NOMO-1 treated with DMSO at 0.1 percent for 48 hours (cell line): ENCODE data around the gene YJU2.
"Not testable (repeated sequence)": the region's sequence is repeated elsewhere in the genome, so short reads cannot be mapped to it uniquely, and the experiment has no call there.

Experiments used
- DNase-seq: peaks from one replicate; lab custom pipeline; 2025; ENCODE audit not compliant: unreplicated experiment; lab: John Stamatoyannopoulos, UW

Gene YJU2

DNA sequence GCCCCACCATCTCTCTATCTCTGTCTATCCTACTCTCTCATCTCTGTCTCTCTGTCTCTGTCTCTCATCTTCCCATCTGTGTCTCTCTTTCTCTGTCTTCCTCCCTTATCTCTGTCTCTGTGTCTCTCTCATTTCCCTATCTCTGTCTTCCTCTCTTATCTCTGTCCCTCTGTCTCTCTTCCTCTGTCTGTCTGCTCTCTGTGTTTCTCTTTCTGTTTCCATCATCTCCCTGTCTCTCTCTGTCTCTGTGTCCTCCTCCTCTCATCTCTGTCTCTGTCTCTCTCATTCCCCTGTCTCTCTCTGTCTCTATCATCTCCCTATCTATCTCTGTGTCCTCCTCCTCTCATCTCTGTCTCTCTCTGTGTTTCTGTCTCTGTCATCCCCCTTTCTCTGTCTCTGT lies 19.1 kb upstream of the YJU2 start:
- no peak for DNase-seq

DNA sequence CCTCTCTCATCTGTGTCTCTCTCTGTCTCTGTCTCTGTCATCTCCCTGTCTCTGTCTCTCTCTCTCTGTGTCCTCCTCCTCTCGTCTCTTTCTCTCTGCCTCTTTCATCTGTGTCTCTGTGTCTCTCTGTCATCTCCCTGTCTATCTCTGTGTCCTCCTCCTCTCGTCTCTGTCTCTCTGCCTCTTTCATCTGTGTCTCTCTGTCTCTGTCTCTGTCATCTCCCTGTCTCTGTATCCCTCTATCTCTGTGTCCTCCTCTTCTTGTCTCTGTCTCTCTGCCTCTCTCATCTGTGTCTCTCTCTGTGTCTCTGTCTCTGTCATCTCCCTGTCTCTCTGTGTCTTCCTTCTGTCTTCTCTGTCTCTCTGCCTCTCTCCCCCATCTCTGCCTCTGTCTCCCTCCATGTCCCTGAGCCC lies 18.1 kb upstream of the YJU2 start:
- DNase-seq, result no peak

DNA sequence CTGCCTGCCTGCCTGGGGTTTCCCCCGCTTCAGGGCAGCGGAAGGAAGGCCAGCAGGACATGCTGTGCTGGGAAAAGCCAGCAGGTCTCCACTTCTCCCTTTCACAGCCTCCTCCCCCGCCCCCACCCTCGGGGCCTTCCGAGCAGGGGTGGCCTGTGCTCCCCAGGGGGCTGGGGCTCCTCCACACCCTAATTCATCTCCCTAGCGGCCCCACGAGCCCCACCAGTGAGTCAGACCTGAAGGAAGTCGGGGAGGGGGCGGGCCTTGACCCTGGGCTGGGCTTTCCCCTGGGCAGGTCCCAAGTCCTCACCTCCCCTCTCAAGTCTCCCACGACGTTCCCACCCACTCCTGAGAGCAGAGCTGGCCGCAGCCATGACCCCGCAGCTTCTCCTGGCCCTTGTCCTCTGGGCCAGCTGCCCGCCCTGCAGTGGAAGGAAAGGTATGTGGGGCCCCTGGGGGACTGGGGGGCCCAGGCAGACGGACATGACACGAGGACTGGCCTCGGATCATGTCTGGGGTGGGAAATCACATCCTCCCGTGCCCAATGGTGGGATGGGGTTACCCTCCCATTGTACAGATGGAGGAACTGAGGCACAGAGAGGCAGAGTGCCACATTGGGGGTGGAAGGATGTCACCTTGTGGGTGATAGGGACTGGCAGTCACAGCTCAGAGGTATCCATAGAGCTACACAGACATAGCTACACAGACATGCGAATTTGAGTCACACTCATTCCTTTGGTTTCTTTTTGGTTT lies 17.5 kb upstream of the YJU2 start, which contains the start of gene EBI3:
Gene EBI3 (plus strand): TSS at position 345 of the 753 bp plus-strand sequence. CDS start 28 bp downstream, at position 373.
- no peak for DNase-seq

DNA sequence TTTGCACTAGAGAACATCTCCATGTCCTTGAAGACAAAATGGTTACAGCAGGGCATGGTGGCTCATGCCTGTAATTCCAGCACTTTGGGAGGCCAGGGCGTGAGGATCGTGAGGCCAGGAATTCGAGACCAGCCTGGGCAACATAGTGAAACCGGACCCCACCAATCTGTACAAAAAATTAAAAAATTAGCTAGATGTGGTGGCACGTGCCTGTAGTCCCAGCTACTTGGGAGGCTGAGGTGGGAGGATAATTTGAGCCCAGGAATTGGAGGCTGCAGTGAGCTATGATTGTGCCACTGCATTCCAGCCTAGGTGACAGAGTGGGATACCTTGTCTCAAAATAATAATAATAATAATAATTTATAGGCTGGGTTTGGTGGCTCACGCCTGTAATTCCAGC lies 16.6 kb upstream of the YJU2 start:
- DNase-seq, result not testable (repeated sequence)

DNA sequence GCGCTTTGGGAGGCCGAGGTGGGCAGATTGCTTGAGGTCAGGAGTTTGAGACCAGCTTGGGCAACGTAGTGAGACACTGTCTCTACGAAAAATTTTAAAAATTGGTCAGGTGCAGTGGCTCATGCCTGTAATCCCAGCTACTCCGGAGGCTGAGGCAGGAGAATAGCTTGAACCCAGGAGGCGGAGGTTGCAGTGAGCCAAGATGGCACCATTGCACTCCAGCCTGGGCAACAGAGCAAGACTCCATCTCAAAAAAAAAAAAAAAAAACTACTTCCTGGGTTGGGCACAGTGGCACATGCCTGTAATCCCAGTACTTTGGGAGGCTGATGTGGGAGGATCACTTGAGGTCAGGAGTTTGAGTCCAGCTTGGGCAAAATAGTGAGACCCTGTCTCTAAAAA lies 15.4 kb upstream of the YJU2 start:
- not testable (repeated sequence) for DNase-seq

DNA sequence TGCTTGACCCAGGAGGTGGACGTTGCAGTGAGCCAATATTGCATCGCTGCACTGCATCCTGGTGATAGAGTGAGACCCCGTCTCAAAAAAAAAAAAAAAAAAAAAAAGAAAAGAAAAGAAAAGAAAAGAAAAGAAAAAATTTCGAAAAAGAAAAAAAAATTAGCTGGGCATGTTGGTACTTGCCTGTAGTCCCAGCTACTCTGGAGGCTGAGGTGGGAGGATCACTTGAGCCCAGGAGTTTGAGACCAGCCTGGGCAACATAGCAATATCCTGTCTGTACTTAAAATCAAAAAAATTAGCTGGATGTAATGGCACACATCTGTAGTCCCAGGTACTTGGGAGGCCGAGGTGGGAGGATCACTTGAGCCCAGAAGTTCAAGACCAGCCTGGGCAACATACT lies 14.7 kb upstream of the YJU2 start:
- not testable (repeated sequence) for DNase-seq

DNA sequence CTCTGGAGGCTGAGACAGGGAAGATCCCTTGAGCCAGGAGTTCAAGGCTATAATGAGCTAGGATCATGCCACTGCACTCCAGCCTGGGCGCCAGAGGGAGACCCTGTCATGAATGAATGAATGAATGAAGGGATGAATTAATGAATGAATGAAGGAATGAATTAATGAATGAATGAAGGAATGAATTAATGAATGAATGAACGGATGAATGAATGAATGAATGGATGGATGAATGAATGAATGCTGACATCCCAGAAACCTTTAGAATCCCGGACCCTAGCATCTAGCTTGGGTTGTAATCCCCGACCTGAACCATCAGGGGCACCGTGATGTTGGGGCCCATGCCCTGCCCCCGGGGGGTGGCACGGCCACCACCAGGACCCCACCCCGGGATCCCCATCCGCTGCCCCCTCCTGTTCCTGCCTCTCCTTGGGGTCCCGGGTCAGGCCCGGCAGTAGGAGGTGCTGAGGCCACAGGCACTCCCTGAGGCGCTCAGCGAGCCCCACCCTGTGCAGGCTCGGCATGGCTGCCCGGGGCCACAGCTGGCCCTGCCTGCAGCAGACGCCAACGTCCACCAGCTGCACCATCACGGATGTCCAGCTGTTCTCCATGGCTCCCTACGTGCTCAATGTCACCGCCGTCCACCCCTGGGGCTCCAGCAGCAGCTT lies 14.1 kb upstream of the YJU2 start:
- no peak for DNase-seq

DNA sequence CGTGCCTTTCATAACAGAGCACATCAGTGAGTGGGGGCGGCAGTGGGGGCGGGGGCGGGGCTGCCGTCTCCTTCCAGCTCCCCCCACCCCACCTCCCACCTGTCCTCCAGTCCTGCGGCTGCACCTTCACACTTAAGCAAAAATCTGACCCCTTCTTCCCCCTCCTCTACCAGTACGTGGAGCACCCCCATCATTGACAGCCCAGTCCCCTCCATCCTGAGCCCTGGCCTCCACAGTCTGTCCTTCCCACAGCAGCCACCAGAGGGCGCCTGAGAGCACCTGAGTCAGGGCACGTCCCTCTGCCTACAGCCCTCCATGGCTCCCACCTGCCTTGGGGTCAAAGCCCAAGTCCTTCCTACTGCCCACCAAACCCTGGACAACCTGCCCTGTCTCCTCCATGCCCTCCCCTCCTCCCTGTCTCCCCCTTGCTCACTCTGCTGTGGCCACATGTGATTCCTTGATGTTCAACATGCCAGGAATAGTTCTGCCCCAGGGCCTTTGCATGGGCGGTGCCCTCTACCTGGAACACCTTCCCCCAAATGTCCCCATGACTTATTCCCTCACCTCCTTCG lies 13.5 kb upstream of the YJU2 start:
- DNase-seq, result peak; percentile 25

DNA sequence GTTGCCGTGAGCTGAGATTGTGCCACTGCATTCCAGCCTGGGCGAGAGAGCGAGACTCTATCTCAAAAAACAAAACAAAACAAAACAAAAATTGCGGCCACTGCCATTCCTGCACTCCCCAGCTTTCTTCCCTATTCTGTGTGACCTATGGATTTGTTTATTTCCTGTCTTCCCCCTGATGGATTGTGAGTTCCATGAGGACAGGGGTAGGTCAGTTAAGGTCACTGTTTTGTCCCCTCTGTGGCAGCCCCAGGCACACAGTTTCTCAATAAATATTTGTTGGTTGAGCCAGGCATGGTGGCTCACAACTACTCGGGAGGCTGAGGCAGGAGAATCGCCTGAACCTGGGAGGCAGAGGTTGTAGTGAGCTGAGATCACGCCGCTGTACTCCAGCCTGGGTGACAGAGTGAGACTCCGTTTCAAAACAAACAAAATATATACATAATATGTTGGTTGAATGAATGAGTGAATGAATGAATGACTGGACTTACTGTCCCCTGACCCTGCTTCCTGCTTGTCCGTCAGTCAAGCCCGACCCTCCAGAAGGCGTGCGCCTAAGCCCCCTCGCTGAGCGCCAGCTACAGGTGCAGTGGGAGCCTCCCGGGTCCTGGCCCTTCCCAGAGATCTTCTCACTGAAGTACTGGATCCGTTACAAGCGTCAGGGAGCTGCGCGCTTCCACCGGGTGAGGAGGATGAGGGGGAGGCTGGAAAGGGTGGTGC lies 12.6 kb upstream of the YJU2 start:
- DNase-seq, result no peak

DNA sequence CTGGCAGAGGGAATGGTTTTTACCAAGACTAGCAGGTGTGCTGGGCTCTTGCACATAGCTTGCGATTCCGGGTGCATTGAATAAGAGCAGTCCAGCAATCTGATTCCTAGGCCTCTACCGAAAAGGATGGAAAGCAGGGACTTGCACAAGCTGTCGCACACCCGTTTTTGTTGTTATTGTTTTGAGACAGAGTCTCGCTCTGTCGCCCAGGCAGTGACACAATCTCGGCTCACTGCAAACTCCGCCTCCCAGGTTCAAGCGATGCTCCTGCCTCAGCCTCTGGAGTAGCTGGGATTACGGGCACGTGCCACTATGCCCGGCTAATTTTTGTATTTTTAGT lies 12.0 kb upstream of the YJU2 start:
- no peak for DNase-seq

DNA sequence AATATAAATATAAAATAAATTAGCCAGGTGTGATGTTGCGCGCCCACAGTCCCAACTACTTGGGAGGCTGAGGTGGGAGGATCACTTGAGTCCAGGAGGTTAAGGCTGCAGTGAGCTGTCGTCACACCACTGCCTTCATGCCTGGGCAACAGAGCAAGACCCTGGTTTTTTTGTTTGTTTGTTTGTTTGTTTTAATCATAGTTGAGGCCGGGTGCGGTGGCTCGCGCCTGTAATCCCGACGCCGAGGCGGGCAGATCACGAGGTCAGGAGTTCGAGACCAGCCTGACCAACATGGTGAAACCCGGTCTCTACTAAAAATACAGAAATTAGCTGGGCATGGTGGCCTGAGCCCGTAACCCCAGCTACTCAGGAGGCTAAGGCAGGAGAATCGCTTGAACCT lies 9.4 kb upstream of the YJU2 start:
- DNase-seq, result not testable (repeated sequence)

DNA sequence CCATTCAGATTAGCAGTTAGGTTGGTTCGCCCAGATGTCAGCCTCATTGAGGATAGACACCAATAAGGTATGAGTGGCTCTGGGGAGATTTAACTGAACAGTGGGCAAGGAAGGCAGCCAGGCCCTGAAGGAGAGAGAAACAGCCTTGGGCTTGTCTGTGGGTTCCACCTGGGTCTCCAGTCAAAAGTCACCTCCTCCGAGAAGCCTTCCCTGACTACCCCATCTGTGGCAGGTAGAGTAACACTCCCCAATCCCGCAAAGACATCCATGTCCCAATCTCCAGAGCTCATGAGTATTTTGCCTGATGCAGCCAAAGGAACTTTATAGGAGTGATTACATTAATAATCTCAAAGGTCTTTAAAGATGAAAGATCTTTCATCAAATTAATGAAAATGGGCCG lies 8.0 kb upstream of the YJU2 start:
- DNase-seq, result no peak

DNA sequence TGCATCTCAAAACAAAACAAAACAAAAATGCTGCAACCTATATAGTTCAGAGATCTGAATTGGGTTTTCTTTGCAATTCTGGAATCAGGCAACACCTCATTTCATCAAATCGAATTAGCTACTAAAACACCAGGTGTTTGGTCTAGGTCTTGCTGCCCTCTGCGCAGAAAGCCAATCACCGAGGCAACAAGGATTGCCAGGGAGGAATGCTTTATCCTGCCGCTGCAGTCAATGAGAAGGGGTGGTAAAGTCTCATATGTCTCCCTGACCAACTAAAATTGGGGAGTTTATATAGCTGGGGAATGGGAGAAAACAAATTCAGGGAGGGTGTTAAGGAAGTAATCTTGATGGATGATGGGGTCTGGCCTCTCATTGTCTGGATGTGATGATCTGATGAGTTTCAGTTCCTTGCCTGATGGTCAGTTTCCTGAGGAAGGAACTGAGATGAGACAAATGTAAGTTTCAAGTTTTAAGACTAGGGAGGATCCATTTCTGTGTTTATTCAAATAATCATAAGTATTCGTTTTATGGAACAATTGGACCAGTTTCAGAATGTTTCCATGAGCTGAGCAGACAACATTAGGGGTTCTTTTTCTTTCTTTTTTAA lies 5.0 kb upstream of the YJU2 start:
- peak; percentile 52 for DNase-seq

DNA sequence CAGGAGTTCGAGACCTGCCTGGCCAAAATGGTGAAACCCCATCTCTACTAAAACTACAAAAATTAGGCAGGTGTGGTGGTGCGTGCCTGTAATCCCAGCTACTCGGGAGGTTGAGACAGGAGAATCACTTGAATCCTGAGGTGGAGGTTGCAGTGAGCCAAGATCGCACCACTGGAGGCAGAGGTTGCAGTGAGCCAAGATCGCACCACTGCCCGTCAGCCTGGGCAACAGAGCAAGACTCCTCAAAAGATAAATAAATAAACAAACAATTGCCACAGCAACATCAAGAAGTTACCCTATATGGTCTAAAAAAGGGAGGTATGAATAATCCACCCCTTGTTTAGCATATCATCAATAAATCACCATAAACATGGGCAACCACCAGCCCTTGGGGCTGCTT lies 942 bp upstream of the YJU2 start:
- DNase-seq, result not testable (repeated sequence)

DNA sequence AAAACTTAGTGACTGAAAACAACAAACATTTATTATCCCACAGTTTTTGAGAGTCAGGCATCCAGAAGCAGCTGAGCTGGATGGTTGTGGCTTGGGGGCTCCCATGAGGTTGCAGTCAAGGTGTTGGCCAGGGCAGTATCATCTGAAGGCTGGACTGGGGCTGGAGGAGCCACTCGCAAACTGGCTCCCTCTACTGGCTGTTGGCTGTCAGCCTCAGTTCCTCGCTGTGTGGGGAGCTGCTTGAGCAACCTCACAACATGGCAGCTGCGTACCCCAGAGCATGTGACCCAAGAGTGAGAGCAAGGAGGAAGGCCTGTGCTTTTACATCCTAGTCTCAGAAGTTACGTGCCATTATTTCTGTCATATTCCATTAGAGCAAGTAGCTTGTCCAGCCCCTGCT lies 9.7 kb downstream of the YJU2 start:
- DNase-seq, result no peak

DNA sequence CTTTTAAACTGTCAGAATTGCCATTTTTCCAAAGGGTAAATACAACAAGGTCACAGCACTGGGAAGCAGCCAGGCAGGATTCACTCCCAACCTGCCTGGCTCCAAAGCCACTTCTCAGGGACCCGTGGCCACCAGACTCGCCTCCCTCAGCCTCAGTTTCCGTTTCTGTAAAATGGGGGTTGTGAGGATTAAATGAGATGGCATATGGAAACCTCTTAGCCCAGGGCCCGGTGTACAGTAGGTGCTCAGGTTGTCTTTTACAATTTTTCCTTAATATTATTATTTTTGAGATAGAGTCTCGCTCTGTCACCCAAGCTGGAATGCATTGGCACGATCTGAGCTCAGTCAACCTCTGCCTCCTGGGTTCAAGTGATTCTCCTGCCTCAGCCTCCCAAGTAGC lies 10.1 kb downstream of the YJU2 start:
- no peak for DNase-seq

DNA sequence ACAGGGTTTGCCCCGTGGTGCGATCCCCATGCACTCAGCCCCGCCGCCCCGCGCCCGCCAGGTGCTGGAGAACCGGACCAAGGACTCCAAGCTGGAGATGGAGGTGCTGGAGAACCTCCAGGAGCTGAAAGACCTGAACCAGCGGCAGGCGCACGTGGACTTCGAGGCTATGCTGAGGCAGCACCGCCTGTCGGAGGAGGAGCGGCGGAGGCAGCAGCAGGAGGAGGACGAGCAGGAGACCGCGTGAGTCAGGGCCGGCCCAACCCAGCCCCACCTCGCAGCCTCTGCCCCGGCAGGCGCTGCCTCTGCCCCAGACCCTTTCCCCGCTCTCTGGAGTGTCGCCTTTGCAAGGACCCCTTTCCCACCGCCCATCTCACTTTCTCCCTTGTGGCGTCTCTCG lies 11.3 kb downstream of the YJU2 start:
- DNase-seq, result no peak

DNA sequence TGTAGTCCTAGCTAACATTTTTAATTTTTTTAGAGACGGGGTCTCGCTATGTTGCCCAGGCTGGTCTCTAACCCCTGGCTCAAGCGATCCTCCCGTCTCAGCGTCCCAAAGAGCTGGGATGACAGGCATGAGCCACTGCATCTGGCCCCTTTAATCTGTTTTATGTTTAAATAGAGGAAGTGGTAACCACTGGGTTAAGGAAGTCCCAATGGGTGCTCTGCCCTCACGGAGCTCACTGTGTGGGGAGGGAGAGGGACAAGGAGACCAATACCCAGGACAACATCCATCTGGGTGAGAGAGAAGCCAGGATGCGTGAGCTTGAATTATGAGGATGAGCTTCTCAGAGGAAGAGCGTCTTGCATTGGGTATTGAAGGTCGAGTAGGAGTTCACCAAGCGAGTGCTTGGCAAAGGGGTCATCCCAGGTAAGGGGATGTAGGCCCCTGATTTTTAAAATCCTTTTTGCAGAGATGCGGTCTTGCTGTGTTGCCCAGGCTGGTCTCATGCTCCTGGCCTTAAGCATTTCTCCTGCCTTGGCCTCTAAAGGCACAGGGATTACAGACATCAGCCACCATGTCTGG lies 13.8 kb downstream of the YJU2 start:
- DNase-seq, result no peak

DNA sequence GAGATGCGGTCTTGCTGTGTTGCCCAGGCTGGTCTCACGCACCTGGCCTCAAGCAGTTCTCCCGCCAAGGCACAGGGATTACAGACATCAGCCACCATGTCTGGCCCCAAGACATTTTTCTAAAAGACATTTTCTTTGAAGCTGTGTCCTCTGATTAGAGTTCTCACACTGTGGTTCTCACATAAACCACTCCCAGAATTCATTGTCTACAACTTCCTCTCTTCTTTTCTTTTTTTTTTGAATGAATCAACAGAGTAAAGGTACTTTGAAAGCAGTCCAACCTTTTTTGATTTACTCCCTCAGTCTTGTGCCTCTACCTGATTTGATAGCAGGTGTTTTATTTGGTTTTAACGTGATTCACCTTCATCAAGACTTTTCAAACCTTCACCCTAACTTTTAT lies 17.9 kb downstream of the YJU2 start:
- DNase-seq, result peak; percentile 11

DNA sequence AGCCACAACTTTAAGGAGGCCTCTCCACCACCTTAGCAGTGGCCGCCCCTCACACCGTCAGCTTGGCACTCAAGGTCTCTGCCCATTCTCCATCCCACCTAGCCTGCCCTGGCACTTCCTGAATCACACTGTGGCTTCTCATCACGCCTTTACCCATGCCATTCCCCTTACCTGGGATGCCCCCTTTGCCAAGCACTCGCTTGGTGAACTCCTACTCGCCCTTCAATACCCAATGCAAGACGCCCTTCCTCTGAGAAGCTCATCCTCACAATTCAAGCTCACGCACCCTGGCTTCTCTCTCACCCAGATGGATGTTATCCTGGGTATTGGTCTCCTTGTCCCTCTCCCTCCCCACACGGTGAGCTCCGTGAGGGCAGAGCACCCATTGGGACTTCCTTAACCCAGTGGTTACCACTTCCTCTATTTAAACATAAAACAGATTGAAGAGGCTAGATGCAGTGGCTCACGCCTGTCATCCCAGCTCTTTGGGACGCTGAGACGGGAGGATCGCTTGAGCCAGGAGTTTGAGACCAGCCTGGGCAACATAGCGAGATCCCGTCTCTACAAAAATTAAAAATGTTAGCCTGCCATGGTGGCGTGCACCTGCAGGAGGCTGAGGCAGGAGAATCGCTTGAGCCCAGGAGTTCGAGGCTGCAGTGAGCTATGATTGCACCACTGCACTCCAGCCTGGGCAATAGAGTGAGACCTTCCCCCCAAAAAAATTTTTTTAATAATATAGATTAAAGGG lies 19.5 kb downstream of the YJU2 start:
- DNase-seq, result peak; percentile 8
